Breast epithelium (tissue), 3 donors: ENCODE measurements around the gene C4orf17.

Experiments
- CTCF ChIP-seq, 3 donors: fragments of 450-650 bp; IDR thresholded peaks; one replicate each; pipeline ENCODE4 v1.5.1; 2016 to 2017; ENCODE audit warnings: antibody characterized with exemption in 3 of 3, mild to moderate bottlenecking in 3 of 3, moderate library complexity in 3 of 3
- POLR2A ChIP-seq: fragments of 450-650 bp; IDR thresholded peaks from one replicate; pipeline ENCODE4 v1.6.1; 2016; ENCODE audit warnings: antibody characterized with exemption, mild to moderate bottlenecking, moderate library complexity
- POLR2AphosphoS5 ChIP-seq, 3 donors: sonication (generic); formaldehyde crosslinking; IDR thresholded peaks; one replicate each; pipeline ENCODE4 v1.6.1; 2017; ENCODE audit warnings: antibody characterized with exemption in 3 of 3

GRCh38 chr4:99540277-99540939, 29.6 kb downstream of the C4orf17 start:
- TF ChIP-seq CTCF (IDR thresholded peaks at IDR 0.05), result no peak
- TF ChIP-seq POLR2AphosphoS5 (IDR thresholded peaks at IDR 0.05), result no peak
- no peak for TF ChIP-seq POLR2A
